Neural progenitor cell (in vitro differentiated cells): ENCODE data around the gene PRAF2.

ENCODE experiments used
- EZH2 ChIP-seq: fragments of 200-600 bp; sonication (generic); IDR thresholded peaks from 2 replicates; pipeline ENCODE4 v1.6.1; 2017; ENCODE audit warnings: antibody characterized with exemption, mild to moderate bottlenecking, moderate library complexity
- TF ChIP-seq, protein P1 (sequence below): fragments of 200-600 bp; sonication (generic); IDR thresholded peaks from 2 replicates; pipeline ENCODE4 v1.5.1; 2017; ENCODE audit warnings: antibody characterized with exemption, mild to moderate bottlenecking

DNA sequence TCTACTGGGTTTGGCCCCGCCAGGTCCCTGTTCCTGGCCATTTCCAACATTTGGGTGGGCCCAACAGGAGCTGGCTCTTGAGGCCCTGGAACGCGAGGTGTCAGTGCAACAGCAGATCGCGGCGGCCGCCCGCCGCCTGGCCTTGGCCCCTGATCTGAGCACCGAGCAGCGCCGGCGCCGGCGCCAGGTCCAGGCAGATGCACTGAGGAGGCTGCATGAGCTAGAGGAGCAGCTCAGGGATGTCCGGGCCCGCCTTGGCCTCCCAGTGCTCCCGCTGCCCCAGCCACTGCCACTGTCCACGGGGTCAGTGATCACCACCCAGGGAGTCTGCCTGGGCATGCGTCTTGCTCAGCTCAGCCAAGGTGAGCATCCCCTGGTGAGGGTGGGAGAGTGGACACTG is 9.5 kb downstream of the PRAF2 start:
- TF ChIP-seq, protein P1, sequence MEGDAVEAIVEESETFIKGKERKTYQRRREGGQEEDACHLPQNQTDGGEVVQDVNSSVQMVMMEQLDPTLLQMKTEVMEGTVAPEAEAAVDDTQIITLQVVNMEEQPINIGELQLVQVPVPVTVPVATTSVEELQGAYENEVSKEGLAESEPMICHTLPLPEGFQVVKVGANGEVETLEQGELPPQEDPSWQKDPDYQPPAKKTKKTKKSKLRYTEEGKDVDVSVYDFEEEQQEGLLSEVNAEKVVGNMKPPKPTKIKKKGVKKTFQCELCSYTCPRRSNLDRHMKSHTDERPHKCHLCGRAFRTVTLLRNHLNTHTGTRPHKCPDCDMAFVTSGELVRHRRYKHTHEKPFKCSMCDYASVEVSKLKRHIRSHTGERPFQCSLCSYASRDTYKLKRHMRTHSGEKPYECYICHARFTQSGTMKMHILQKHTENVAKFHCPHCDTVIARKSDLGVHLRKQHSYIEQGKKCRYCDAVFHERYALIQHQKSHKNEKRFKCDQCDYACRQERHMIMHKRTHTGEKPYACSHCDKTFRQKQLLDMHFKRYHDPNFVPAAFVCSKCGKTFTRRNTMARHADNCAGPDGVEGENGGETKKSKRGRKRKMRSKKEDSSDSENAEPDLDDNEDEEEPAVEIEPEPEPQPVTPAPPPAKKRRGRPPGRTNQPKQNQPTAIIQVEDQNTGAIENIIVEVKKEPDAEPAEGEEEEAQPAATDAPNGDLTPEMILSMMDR = no peak
- TF ChIP-seq EZH2 = no peak
